MM.1S (cell line): ENCODE results near the gene SRSF3.

Experiments
- DNase-seq: peaks from one replicate; pipeline ENCODE4 v3.0.0-alpha.2; 2015
- H2AFZ ChIP-seq: fragments of 300-600 bp; sonication (generic); 2 replicates; pipeline ENCODE4 v1.6.0; 2016; ENCODE audit warnings: antibody characterized with exemption, low read length
- H3F3A ChIP-seq: fragments of 300-600 bp; sonication (generic); 2 replicates; pipeline ENCODE4 v1.6.1; 2016; ENCODE audit warnings: mild to moderate bottlenecking, antibody characterized with exemption, low read length, moderate library complexity, mixed read lengths; ENCODE audit not compliant: insufficient read depth
- H3K27ac ChIP-seq: fragments of 300-600 bp; sonication (generic); 2 replicates; pipeline ENCODE4 v1.5.1; 2016; ENCODE audit warnings: mild to moderate bottlenecking, low read length
- H3K27me3 ChIP-seq: fragments of 300-600 bp; sonication (generic); replicated peaks from 2 replicates; pipeline ENCODE4 v1.6.0; 2016; ENCODE audit warnings: low read length; ENCODE audit not compliant: insufficient read depth
- H3K36me3 ChIP-seq: fragments of 300-600 bp; sonication (generic); replicated peaks from 2 replicates; pipeline ENCODE4 v1.6.1; 2016; ENCODE audit warnings: mild to moderate bottlenecking, low read length, mixed read lengths; ENCODE audit not compliant: insufficient read depth
- H3K4me1 ChIP-seq: fragments of 300-600 bp; sonication (generic); 2 replicates; pipeline ENCODE4 v1.6.1; 2016; ENCODE audit warnings: low read length, mixed read lengths
- H3K4me2 ChIP-seq: fragments of 300-600 bp; sonication (generic); 2 replicates; pipeline ENCODE4 v1.6.0; 2016; ENCODE audit warnings: low read depth, low read length
- H3K4me3 ChIP-seq: fragments of 300-600 bp; sonication (generic); 2 replicates; pipeline ENCODE4 v1.5.1; 2016; ENCODE audit warnings: low read length, mixed read lengths
- H3K79me2 ChIP-seq: fragments of 300-600 bp; sonication (generic); 2 replicates; pipeline ENCODE4 v1.6.1; 2016; ENCODE audit warnings: mixed run types, low read length, mixed read lengths
- H3K9ac ChIP-seq: fragments of 300-600 bp; sonication (generic); 2 replicates; pipeline ENCODE4 v1.6.1; 2016; ENCODE audit warnings: low read length, mixed read lengths
- H3K9me2 ChIP-seq: fragments of 300-600 bp; sonication (generic); replicated peaks from 2 replicates; pipeline ENCODE4 v1.6.1; 2016; ENCODE audit warnings: mild to moderate bottlenecking, low read length, mixed read lengths; ENCODE audit not compliant: insufficient read depth
- H3K9me3 ChIP-seq: fragments of 300-600 bp; sonication (generic); replicated peaks from 2 replicates; pipeline ENCODE4 v1.6.1; 2016; ENCODE audit warnings: mild to moderate bottlenecking, low read length, mixed read lengths; ENCODE audit not compliant: insufficient read depth
- H4K20me1 ChIP-seq: fragments of 300-600 bp; sonication (generic); 2 replicates; pipeline ENCODE4 v1.6.1; 2016; ENCODE audit warnings: mild to moderate bottlenecking, low read length, moderate library complexity, mixed read lengths; ENCODE audit not compliant: insufficient read depth
- CTCF ChIP-seq: fragments of 300-600 bp; sonication (generic); IDR thresholded peaks from 2 replicates; pipeline ENCODE4 v1.5.1; 2016; ENCODE audit warnings: antibody characterized with exemption, low read length, mixed read lengths
- EZH2 ChIP-seq: fragments of 300-600 bp; sonication (generic); optimal IDR thresholded peaks from 2 replicates; pipeline ENCODE3; 2017; ENCODE audit warnings: low read depth, mild to moderate bottlenecking, antibody characterized with exemption, low read length, mixed read lengths
- EZH2phosphoT487 ChIP-seq: fragments of 300-600 bp; sonication (generic); IDR thresholded peaks from 2 replicates; pipeline ENCODE4 v1.6.1; 2018; ENCODE audit warnings: antibody characterized with exemption, low read length

SRSF3 gene

GRCh38 chr6:36612101-36612625 is 18.0 kb downstream of the SRSF3 start:
- peaks cover 20% of the 10 kb centered on the region for H3K4me1 ChIP-seq
- peaks cover 9% of the 10 kb centered on the region; the same call in 1 of the 2 replicates for H3K79me2 ChIP-seq
- H3K27ac ChIP-seq: peak overlapping the region; percentile 49; the same call in 1 of the 2 replicates
- peaks cover 60% of the 10 kb centered on the region for H3F3A ChIP-seq
- H3K9me2 ChIP-seq: no peaks in the 10 kb centered on the region
- H3K36me3 ChIP-seq: no peaks in the 10 kb centered on the region
- no peaks in the 10 kb centered on the region for H3K27me3 ChIP-seq
- no peaks in the 10 kb centered on the region for H3K9me3 ChIP-seq
- H3K9ac ChIP-seq: no peak overlapping the region
- TF ChIP-seq EZH2 (no peak), EZH2phosphoT487 (no peak), CTCF (no peak)
- no peak overlapping the region for H2AFZ ChIP-seq
- no peak overlapping the region for H3K4me3 ChIP-seq
- H3K4me2 ChIP-seq: no peak overlapping the region
- no peak for DNase-seq
- H4K20me1 ChIP-seq: 0 out of 2 replicates have a peak, but pooled peaks cover 3% of the 10 kb centered on the region

GRCh38 chr6:36613200-36613995 is 19.2 kb downstream of the SRSF3 start:
- Histone ChIP-seq H3K4me3 (no peak overlapping the region), H2AFZ (no peak overlapping the region), H3K4me2 (no peak overlapping the region), H4K20me1 (no peaks in the 10 kb centered on the region), H3K27me3 (no peaks in the 10 kb centered on the region), H3K4me1 (peaks cover 26% of the 10 kb centered on the region), H3K27ac (no peak overlapping the region), H3K9me2 (no peaks in the 10 kb centered on the region), H3K9me3 (no peaks in the 10 kb centered on the region), H3F3A (peaks cover 49% of the 10 kb centered on the region), H3K36me3 (no peaks in the 10 kb centered on the region), H3K9ac (no peak overlapping the region), H3K79me2 (peaks cover 7% of the 10 kb centered on the region; the same call in 1 of the 2 replicates)
- DNase-seq: no peak
- no peak for TF ChIP-seq CTCF
- no peak for TF ChIP-seq EZH2
- TF ChIP-seq EZH2phosphoT487: no peak

- DNase-seq: peak; percentile 46
- no peaks in the 10 kb centered on the region for H3K27me3 ChIP-seq
- H3K4me2 ChIP-seq: no peak overlapping the region
- H2AFZ ChIP-seq: no peak overlapping the region
- H3K9me3 ChIP-seq: no peaks in the 10 kb centered on the region
- H3K79me2 ChIP-seq: no peaks in the 10 kb centered on the region
- H3K4me3 ChIP-seq: no peak overlapping the region
- no peak overlapping the region for H3K27ac ChIP-seq
- peak; percentile 71 for TF ChIP-seq CTCF
- no peak for TF ChIP-seq EZH2phosphoT487
- H3F3A ChIP-seq: peaks cover 32% of the 10 kb centered on the region
- no peaks in the 10 kb centered on the region for H3K36me3 ChIP-seq
- peaks cover 28% of the 10 kb centered on the region for H3K4me1 ChIP-seq
- H4K20me1 ChIP-seq: no peaks in the 10 kb centered on the region
- H3K9me2 ChIP-seq: no peaks in the 10 kb centered on the region
- no peak overlapping the region for H3K9ac ChIP-seq
Observed at GRCh38 chr6:36615018-36615761, 21.0 kb downstream of the SRSF3 start.
